ENCODE results near the gene ASTN1.

DNA sequence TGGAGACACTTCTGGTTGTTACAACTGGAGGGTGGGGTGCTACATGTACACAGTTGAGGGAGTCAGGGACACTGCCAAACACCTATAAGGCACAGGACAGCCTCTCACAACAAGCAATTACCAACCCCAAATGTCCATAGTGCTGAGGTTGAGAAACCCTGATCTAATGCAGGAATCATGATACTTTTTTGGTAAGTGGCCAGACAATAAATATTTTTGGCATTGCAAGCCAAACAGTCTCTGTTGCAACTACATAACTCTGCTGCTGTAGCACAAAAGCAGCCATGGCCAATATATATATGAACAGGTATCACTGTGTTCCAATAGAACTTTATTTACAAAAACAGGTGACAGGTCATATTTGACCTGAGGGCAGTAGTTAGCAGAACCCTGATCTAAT, 177.5 kb downstream of the ASTN1 start:
- TF ChIP-seq POLR2AphosphoS5 (IDR thresholded peaks at IDR 0.05; ENCODE audit: low read depth) = no peak
- TF ChIP-seq, protein P1, sequence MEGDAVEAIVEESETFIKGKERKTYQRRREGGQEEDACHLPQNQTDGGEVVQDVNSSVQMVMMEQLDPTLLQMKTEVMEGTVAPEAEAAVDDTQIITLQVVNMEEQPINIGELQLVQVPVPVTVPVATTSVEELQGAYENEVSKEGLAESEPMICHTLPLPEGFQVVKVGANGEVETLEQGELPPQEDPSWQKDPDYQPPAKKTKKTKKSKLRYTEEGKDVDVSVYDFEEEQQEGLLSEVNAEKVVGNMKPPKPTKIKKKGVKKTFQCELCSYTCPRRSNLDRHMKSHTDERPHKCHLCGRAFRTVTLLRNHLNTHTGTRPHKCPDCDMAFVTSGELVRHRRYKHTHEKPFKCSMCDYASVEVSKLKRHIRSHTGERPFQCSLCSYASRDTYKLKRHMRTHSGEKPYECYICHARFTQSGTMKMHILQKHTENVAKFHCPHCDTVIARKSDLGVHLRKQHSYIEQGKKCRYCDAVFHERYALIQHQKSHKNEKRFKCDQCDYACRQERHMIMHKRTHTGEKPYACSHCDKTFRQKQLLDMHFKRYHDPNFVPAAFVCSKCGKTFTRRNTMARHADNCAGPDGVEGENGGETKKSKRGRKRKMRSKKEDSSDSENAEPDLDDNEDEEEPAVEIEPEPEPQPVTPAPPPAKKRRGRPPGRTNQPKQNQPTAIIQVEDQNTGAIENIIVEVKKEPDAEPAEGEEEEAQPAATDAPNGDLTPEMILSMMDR (IDR thresholded peaks at IDR 0.05; ENCODE audit: insufficient read depth, low read length) = no peak

Measured in HL-60 (cell line).